HG02870 (cell line): ENCODE results near the gene RTP5.
"Not testable (repeated sequence)": the region's sequence is repeated elsewhere in the genome, so short reads cannot be mapped to it uniquely, and the experiment has no call there.

Experiments
- ATAC-seq: cut with Tn5 transposase; IDR thresholded peaks from one replicate; pipeline ENCODE4 v1.9.1; 2021; ENCODE audit warnings: mild to moderate bottlenecking, moderate library complexity; ENCODE audit not compliant: unreplicated experiment

The RTP5 gene

GRCh38 chr2:241900251-241901017, 30.9 kb downstream of the RTP5 start:
- ATAC-seq: no peak

GRCh38 chr2:241901018-241901380, 31.5 kb downstream of the RTP5 start:
- ATAC-seq: no peak

GRCh38 chr2:241901500-241902351, 32.2 kb downstream of the RTP5 start:
- no peak for ATAC-seq

- no peak for ATAC-seq
Observed at GRCh38 chr2:241902357-241902991, 32.9 kb downstream of the RTP5 start.

- ATAC-seq: no peak
Observed at GRCh38 chr2:241903121-241904010, 33.8 kb downstream of the RTP5 start.

GRCh38 chr2:241904011-241904718, 34.6 kb downstream of the RTP5 start:
- no peak for ATAC-seq

GRCh38 chr2:241904791-241905710, 35.5 kb downstream of the RTP5 start:
- ATAC-seq: no peak

- ATAC-seq: no peak
Observed at GRCh38 chr2:241905716-241906377, 36.3 kb downstream of the RTP5 start.

GRCh38 chr2:241906378-241906770, 36.8 kb downstream of the RTP5 start:
- ATAC-seq: not testable (repeated sequence)

GRCh38 chr2:241906826-241907570, 37.5 kb downstream of the RTP5 start:
- ATAC-seq: no peak

- ATAC-seq: not testable (repeated sequence)
Observed at GRCh38 chr2:241907831-241908230, 38.3 kb downstream of the RTP5 start.

GRCh38 chr2:241908686-241909420, 39.3 kb downstream of the RTP5 start:
- ATAC-seq: no peak

GRCh38 chr2:241909769-241910168, 40.2 kb downstream of the RTP5 start:
- no peak for ATAC-seq

GRCh38 chr2:241910604-241911520, 41.3 kb downstream of the RTP5 start:
- no peak for ATAC-seq

- no peak for ATAC-seq
Observed at GRCh38 chr2:241911551-241911950, 42.0 kb downstream of the RTP5 start.

- no peak for ATAC-seq
Observed at GRCh38 chr2:241912021-241912555, 42.6 kb downstream of the RTP5 start.
